ENCODE results near the gene ZNF407.

The ZNF407 gene

GRCh38 chr18:74906184-74906583, 308.5 kb downstream of the ZNF407 start:
- DNase-seq (ENCODE audit: low read depth in 1 of 2, low spot score in 1 of 2), result no peak
- Histone ChIP-seq H3K27me3 (ENCODE audit: insufficient read depth, poor library complexity, severe bottlenecking) (no peaks in the 10 kb centered on the region), H3K27ac (replicated peaks) (no peak overlapping the region), H3K4me3 (replicated peaks; ENCODE audit: insufficient read depth, low read length) (no peak overlapping the region)
- no peak for TF ChIP-seq SPI1 (IDR thresholded peaks at IDR 0.05; ENCODE audit: borderline replicate concordance, low read depth)
- no peak for TF ChIP-seq REST (IDR thresholded peaks at IDR 0.05; ENCODE audit: insufficient replicate concordance, low read depth)
- TF ChIP-seq POLR2AphosphoS5 (IDR thresholded peaks at IDR 0.05; ENCODE audit: low read depth), result no peak
- TF ChIP-seq GABPA (IDR thresholded peaks at IDR 0.05; ENCODE audit: low read depth), result no peak
- TF ChIP-seq CTCF (IDR thresholded peaks at IDR 0.05; ENCODE audit: insufficient read depth, low read length), result no peak

GRCh38 chr18:74914052-74914591, 316.5 kb downstream of the ZNF407 start:
- no peaks in the 10 kb centered on the region for H3K27me3 ChIP-seq (ENCODE audit: insufficient read depth, poor library complexity, severe bottlenecking)
- H3K4me3 ChIP-seq (replicated peaks; ENCODE audit: insufficient read depth, low read length), result no peak overlapping the region
- no peak for DNase-seq (ENCODE audit: low read depth in 1 of 2, low spot score in 1 of 2)
- TF ChIP-seq CTCF (IDR thresholded peaks at IDR 0.05; ENCODE audit: insufficient read depth, low read length) (no peak), POLR2AphosphoS5 (IDR thresholded peaks at IDR 0.05; ENCODE audit: low read depth) (no peak)
- H3K27ac ChIP-seq (replicated peaks), result no peak overlapping the region

- TF ChIP-seq SPI1 (IDR thresholded peaks at IDR 0.05; ENCODE audit: borderline replicate concordance, low read depth), result no peak
- TF ChIP-seq GABPA (IDR thresholded peaks at IDR 0.05; ENCODE audit: low read depth), result no peak
- TF ChIP-seq POLR2AphosphoS5 (IDR thresholded peaks at IDR 0.05; ENCODE audit: low read depth), result no peak
- no peak for TF ChIP-seq CTCF (IDR thresholded peaks at IDR 0.05; ENCODE audit: insufficient read depth, low read length)
- TF ChIP-seq REST (IDR thresholded peaks at IDR 0.05; ENCODE audit: insufficient replicate concordance, low read depth), result no peak
- Histone ChIP-seq H3K27ac (replicated peaks) (no peak overlapping the region), H3K27me3 (ENCODE audit: insufficient read depth, poor library complexity, severe bottlenecking) (no peaks in the 10 kb centered on the region), H3K4me3 (replicated peaks; ENCODE audit: insufficient read depth, low read length) (no peak overlapping the region)
- DNase-seq (ENCODE audit: low read depth in 1 of 2, low spot score in 1 of 2), result no peak
Observed at GRCh38 chr18:74914648-74915047, 317.0 kb downstream of the ZNF407 start.

GRCh38 chr18:74916773-74917393, 319.2 kb downstream of the ZNF407 start:
- Histone ChIP-seq H3K4me3 (replicated peaks; ENCODE audit: insufficient read depth, low read length) (no peak overlapping the region), H3K27ac (replicated peaks) (no peak overlapping the region), H3K27me3 (ENCODE audit: insufficient read depth, poor library complexity, severe bottlenecking) (no peaks in the 10 kb centered on the region)
- TF ChIP-seq REST (IDR thresholded peaks at IDR 0.05; ENCODE audit: insufficient replicate concordance, low read depth) (no peak), GABPA (IDR thresholded peaks at IDR 0.05; ENCODE audit: low read depth) (no peak), POLR2AphosphoS5 (IDR thresholded peaks at IDR 0.05; ENCODE audit: low read depth) (no peak), SPI1 (IDR thresholded peaks at IDR 0.05; ENCODE audit: borderline replicate concordance, low read depth) (no peak), CTCF (IDR thresholded peaks at IDR 0.05; ENCODE audit: insufficient read depth, low read length) (no peak)
- DNase-seq (ENCODE audit: low read depth in 1 of 2, low spot score in 1 of 2), result no peak
